NCI-H187 (cell line): Measurements from ENCODE around the gene TTC31.

Source experiments
- DNase-seq, 2 experiments: peaks; one replicate each; lab custom pipeline; 2025; lab: John Stamatoyannopoulos, UW

TTC31 gene

DNA sequence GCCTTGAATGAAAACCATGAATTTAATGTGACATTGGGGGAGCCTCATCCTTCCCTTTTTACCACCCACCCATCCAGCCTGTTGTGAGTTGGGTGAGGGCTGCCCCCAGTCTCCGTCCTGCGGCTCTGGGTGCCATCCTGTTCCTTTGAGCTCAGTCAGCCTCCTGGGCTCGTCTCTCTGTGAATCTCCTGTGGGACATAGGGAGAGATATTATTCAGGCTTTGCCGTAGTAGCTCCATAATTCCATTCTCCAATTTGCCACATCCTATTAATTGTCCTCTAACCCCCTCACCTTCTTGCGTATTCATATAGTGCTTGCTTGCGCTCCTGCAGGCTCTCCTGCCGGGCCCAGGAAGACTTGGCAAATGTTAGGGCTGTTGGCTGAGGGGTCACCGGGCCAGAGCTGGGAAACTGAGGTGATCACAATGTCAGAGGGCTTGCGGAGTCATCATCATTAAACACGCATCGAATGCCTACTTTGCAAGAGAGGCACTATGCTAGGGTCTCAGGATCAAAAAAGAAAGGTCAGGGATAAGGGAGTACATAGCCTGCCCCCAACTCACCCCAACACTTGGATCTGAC is 43.9 kb downstream of the TTC31 start:
- no peak for DNase-seq

DNA sequence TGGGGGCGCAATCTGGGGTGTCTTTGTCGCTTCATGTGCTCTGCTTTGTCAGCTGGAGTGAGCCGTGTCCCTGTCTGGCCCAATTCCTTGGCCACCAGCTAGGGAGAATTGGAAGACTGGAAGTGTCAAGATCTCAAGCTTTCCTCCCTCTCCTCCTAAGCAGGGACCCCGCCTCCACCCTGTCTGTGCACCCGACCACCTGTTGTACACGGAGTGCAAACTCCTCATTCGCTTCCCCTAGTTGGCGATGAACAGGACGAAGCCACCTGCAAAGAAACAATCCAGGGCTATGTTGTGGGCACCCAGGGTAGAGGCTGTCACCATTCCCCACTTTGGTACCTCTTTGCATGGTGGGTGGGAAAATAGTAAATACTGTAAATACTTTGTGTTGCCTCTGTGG is 44.9 kb downstream of the TTC31 start:
- no peak for DNase-seq

GRCh38 chr2:74528600-74529356 is 45.9 kb downstream of the TTC31 start:
- no peak for DNase-seq

- peak; percentile 70 to 94 for DNase-seq
Measured at GRCh38 chr2:74529357-74530238, 46.7 kb downstream of the TTC31 start, which contains the start of the genes AUP1 and HTRA2. Gene AUP1 (minus strand): TSS chr2:74529706. CDS start chr2:74529629, 77 bp downstream. Gene HTRA2 (plus strand): TSS chr2:74529933. CDS start chr2:74530007, 74 bp downstream.

GRCh38 chr2:74530239-74531187 is 47.6 kb downstream of the TTC31 start:
- no peak for DNase-seq

DNA sequence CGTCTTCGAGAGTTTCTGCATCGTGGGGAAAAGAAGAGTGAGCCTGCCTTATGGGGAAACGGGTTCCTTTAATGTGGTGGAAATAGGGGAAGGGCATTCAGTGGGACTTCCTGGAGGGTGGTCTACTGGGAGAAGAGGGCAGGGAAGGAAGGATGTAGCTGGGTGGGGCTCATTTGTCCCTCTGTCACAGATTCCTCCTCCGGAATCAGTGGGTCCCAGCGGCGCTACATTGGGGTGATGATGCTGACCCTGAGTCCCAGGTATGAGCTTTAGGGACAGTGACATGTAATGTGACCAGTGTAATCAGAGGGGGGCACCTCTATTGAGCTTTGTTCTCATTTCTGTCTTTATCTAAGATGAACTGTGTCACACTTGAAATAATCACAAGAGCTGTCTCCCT is 48.8 kb downstream of the TTC31 start:
- DNase-seq = no peak

GRCh38 chr2:74532222-74532621 is 49.3 kb downstream of the TTC31 start:
- DNase-seq = no peak

GRCh38 chr2:74533464-74533863 is 50.6 kb downstream of the TTC31 start:
- DNase-seq = no peak

GRCh38 chr2:74534411-74534810 is 51.5 kb downstream of the TTC31 start:
- no peak for DNase-seq

GRCh38 chr2:74535440-74535965 is 52.6 kb downstream of the TTC31 start:
- no peak for DNase-seq

DNA sequence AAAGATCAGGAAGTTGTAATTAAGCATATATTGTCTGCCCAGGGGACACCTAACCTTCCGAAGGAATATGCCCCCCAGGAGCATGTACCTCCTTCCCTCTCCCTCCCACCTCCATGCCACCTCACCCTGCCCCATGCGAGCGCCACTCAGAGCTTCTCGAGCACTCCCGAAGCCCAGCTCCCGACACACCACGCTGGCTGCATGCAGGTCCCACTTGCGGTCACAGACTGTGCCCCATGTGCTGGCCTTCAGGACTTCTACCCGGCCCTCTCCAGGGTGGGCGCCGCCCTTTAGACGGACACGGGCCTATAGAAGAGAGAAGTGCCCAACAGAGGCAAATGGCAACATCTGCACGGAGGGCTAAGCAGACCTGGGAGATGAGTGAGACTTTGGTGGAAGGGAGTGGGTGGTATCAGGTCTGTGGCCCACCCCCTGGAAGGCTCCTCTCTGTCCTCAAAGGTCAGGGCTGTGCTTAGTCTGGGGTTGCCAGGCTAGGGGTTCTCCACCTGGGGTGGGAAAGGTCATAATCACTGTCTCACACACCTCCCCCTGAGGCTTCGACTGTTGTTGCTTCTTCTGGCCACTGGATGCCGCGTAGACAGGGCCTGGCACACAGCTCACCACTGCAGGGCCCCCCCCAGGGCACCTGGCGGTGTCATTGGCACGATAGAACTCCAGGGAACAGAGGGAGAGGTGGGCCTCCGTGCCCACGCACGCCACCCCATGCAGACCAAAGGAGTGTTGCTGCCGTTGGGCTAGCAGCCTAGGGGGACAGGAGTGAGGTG is 53.5 kb downstream of the TTC31 start:
- no peak for DNase-seq

GRCh38 chr2:74537140-74537539 is 54.3 kb downstream of the TTC31 start:
- DNase-seq = no peak

GRCh38 chr2:74538881-74539339 is 56.0 kb downstream of the TTC31 start:
- DNase-seq = no peak

- DNase-seq = no peak
Measured at GRCh38 chr2:74540291-74540690, 57.4 kb downstream of the TTC31 start.

DNA sequence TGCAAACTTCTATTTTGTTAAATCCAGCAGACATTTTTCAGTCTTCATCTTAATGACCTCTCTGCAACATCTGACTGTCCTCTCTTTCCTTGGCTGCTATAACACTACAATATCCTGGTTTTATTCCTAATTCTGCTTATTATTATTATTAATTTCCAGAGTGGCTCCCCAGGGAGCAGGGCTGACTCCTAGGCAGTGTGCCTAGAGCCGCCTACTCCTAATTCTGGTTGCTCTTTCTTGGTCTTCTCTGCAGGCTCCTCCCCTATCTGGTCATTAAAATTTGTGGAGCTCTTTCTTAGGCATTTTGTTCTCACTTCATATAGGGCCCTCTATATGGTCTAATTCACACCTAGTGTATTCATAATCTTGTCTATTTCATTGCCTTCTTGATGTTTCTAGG is 60.1 kb downstream of the TTC31 start:
- no peak for DNase-seq
